ENCODE data around the gene VWCE. TPM values are rescaled to one million over a fixed set of nuclear protein-coding genes. Genes with fewer than 3 reads are reported as not detected.
"Not testable (repeated sequence)": the region's sequence is repeated elsewhere in the genome, so short reads cannot be mapped to it uniquely, and the experiment has no call there.

Gene VWCE
- polyA plus RNA-seq, 1 donor (not counting 4 experiments of a cell fraction or from before 2014, with no cell fraction given), result 0.30 TPM

GRCh38 chr11:61226457-61227137 lies 68.5 kb downstream of the VWCE start:
- H3K9ac ChIP-seq (ENCODE audit: control insufficient read depth, extremely low read depth, insufficient read depth, low read length); H3K4me2 ChIP-seq (ENCODE audit: control insufficient read depth, extremely low read depth, insufficient read depth, low read depth, low read length); H3K27ac ChIP-seq (ENCODE audit: control insufficient read depth, insufficient read depth, low read length); dilution Hi-C loops (cut with MboI; ENCODE audit: extremely low pct_ligation_motif_present, low sequenced_read_pairs); H3K4me1 ChIP-seq (ENCODE audit: control insufficient read depth, extremely low read depth, insufficient read depth, low read length); H3K4me3 ChIP-seq (ENCODE audit: control insufficient read depth in 2 of 3, extremely low read depth in 1 of 3, insufficient read depth in 2 of 3, low read depth in 1 of 3, low read length in 3 of 3); H3K9me1 ChIP-seq (ENCODE audit: control insufficient read depth, extremely low read depth, insufficient read depth, low read length); H2AFZ ChIP-seq (ENCODE audit: control insufficient read depth, low read length); H3K36me3 ChIP-seq (ENCODE audit: control insufficient read depth in 2 of 2, extremely low read depth in 1 of 2, insufficient read depth in 2 of 2, low read length in 2 of 2); DNase-seq (ENCODE audit: low read depth, low spot score); H4K20me1 ChIP-seq (ENCODE audit: control insufficient read depth, extremely low read depth, insufficient read depth, low read length); FAIRE-seq; H3K9me3 ChIP-seq (ENCODE audit: control insufficient read depth, low read depth, low read length); H3K79me2 ChIP-seq (ENCODE audit: control insufficient read depth, insufficient read depth, low read length); H3K27me3 ChIP-seq (ENCODE audit: control insufficient read depth, extremely low read depth, insufficient read depth, low read length): not testable (repeated sequence)

DNA sequence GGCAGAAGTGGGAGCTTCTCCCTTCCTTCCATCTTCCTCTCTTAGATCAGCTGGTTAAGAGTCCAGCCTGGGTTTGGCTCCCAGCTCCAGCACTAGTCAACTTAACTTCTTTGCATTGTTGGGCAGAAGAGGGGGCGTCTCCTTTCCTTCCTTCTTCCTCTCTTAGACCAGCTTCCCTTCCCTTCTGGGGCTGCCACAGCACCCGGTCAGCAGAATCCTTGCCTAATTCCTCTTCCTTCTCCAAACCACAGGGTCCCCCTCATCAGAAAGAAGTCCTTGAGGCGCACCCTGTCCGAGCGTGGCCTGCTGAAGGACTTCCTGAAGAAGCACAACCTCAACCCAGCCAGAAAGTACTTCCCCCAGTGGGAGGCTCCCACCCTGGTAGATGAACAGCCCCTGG lies 72.4 kb downstream of the VWCE start:
- H3K9me3 ChIP-seq (ENCODE audit: control insufficient read depth, low read depth, low read length); H3K4me1 ChIP-seq (ENCODE audit: control insufficient read depth, extremely low read depth, insufficient read depth, low read length); H3K4me3 ChIP-seq (ENCODE audit: control insufficient read depth in 2 of 3, extremely low read depth in 1 of 3, insufficient read depth in 2 of 3, low read depth in 1 of 3, low read length in 3 of 3); H3K27ac ChIP-seq (ENCODE audit: control insufficient read depth, insufficient read depth, low read length); H4K20me1 ChIP-seq (ENCODE audit: control insufficient read depth, extremely low read depth, insufficient read depth, low read length); H2AFZ ChIP-seq (ENCODE audit: control insufficient read depth, low read length); dilution Hi-C loops (cut with MboI; ENCODE audit: extremely low pct_ligation_motif_present, low sequenced_read_pairs); H3K36me3 ChIP-seq (ENCODE audit: control insufficient read depth in 2 of 2, extremely low read depth in 1 of 2, insufficient read depth in 2 of 2, low read length in 2 of 2); H3K27me3 ChIP-seq (ENCODE audit: control insufficient read depth, extremely low read depth, insufficient read depth, low read length); FAIRE-seq; DNase-seq (ENCODE audit: low read depth, low spot score); H3K4me2 ChIP-seq (ENCODE audit: control insufficient read depth, extremely low read depth, insufficient read depth, low read depth, low read length); H3K9ac ChIP-seq (ENCODE audit: control insufficient read depth, extremely low read depth, insufficient read depth, low read length); H3K79me2 ChIP-seq (ENCODE audit: control insufficient read depth, insufficient read depth, low read length); H3K9me1 ChIP-seq (ENCODE audit: control insufficient read depth, extremely low read depth, insufficient read depth, low read length): not testable (repeated sequence)

DNA sequence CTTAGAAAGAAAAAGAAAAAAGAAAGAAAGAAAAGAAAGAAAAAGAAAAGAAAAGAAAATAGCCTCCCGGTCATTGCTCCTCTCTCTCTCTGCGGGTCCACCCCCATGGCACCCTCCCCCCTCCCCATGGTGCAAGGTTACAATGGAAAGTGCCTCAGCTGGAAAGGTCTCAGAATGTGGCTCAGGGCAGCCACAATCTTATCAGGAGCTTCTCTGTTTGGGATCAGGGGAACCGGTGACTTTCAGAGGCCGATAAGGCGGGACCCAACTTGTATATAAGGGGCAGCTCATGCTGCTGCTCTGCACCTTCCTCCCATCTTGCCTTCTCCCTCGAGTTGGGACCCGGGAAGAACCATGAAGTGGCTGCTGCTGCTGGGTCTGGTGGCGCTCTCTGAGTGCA lies 73.1 kb downstream of the VWCE start, which contains the start of gene PGA4:
Gene PGA4, plus strand, starts transcription at position 301 of the 400 bp plus-strand sequence. Its CDS starts 54 bp downstream, at position 355.
- H3K27me3 ChIP-seq (ENCODE audit: control insufficient read depth, extremely low read depth, insufficient read depth, low read length); H4K20me1 ChIP-seq (ENCODE audit: control insufficient read depth, extremely low read depth, insufficient read depth, low read length); H3K4me1 ChIP-seq (ENCODE audit: control insufficient read depth, extremely low read depth, insufficient read depth, low read length); DNase-seq (ENCODE audit: low read depth, low spot score); H3K9me3 ChIP-seq (ENCODE audit: control insufficient read depth, low read depth, low read length); dilution Hi-C loops (cut with MboI; ENCODE audit: extremely low pct_ligation_motif_present, low sequenced_read_pairs); H3K9me1 ChIP-seq (ENCODE audit: control insufficient read depth, extremely low read depth, insufficient read depth, low read length); H3K27ac ChIP-seq (ENCODE audit: control insufficient read depth, insufficient read depth, low read length); H3K36me3 ChIP-seq (ENCODE audit: control insufficient read depth in 2 of 2, extremely low read depth in 1 of 2, insufficient read depth in 2 of 2, low read length in 2 of 2); FAIRE-seq; H2AFZ ChIP-seq (ENCODE audit: control insufficient read depth, low read length); H3K4me3 ChIP-seq (ENCODE audit: control insufficient read depth in 2 of 3, extremely low read depth in 1 of 3, insufficient read depth in 2 of 3, low read depth in 1 of 3, low read length in 3 of 3); H3K9ac ChIP-seq (ENCODE audit: control insufficient read depth, extremely low read depth, insufficient read depth, low read length); H3K79me2 ChIP-seq (ENCODE audit: control insufficient read depth, insufficient read depth, low read length); H3K4me2 ChIP-seq (ENCODE audit: control insufficient read depth, extremely low read depth, insufficient read depth, low read depth, low read length): not testable (repeated sequence)

- H3K27ac ChIP-seq (ENCODE audit: control insufficient read depth, insufficient read depth, low read length); H3K4me1 ChIP-seq (ENCODE audit: control insufficient read depth, extremely low read depth, insufficient read depth, low read length); DNase-seq (ENCODE audit: low read depth, low spot score); H4K20me1 ChIP-seq (ENCODE audit: control insufficient read depth, extremely low read depth, insufficient read depth, low read length); H3K4me2 ChIP-seq (ENCODE audit: control insufficient read depth, extremely low read depth, insufficient read depth, low read depth, low read length); H3K36me3 ChIP-seq (ENCODE audit: control insufficient read depth in 2 of 2, extremely low read depth in 1 of 2, insufficient read depth in 2 of 2, low read length in 2 of 2); FAIRE-seq; H3K27me3 ChIP-seq (ENCODE audit: control insufficient read depth, extremely low read depth, insufficient read depth, low read length); H3K9me3 ChIP-seq (ENCODE audit: control insufficient read depth, low read depth, low read length); dilution Hi-C loops (cut with MboI; ENCODE audit: extremely low pct_ligation_motif_present, low sequenced_read_pairs); H2AFZ ChIP-seq (ENCODE audit: control insufficient read depth, low read length); H3K9ac ChIP-seq (ENCODE audit: control insufficient read depth, extremely low read depth, insufficient read depth, low read length); H3K4me3 ChIP-seq (ENCODE audit: control insufficient read depth in 2 of 3, extremely low read depth in 1 of 3, insufficient read depth in 2 of 3, low read depth in 1 of 3, low read length in 3 of 3); H3K79me2 ChIP-seq (ENCODE audit: control insufficient read depth, insufficient read depth, low read length); H3K9me1 ChIP-seq (ENCODE audit: control insufficient read depth, extremely low read depth, insufficient read depth, low read length): not testable (repeated sequence)
These were observed 76.1 kb downstream of the VWCE start for GRCh38 chr11:61219016-61219415.

- H3K4me2 ChIP-seq (ENCODE audit: control insufficient read depth, extremely low read depth, insufficient read depth, low read depth, low read length); H3K36me3 ChIP-seq (ENCODE audit: control insufficient read depth in 2 of 2, extremely low read depth in 1 of 2, insufficient read depth in 2 of 2, low read length in 2 of 2); H3K9me3 ChIP-seq (ENCODE audit: control insufficient read depth, low read depth, low read length); H3K9me1 ChIP-seq (ENCODE audit: control insufficient read depth, extremely low read depth, insufficient read depth, low read length); H3K4me3 ChIP-seq (ENCODE audit: control insufficient read depth in 2 of 3, extremely low read depth in 1 of 3, insufficient read depth in 2 of 3, low read depth in 1 of 3, low read length in 3 of 3); FAIRE-seq; H3K9ac ChIP-seq (ENCODE audit: control insufficient read depth, extremely low read depth, insufficient read depth, low read length); H3K27ac ChIP-seq (ENCODE audit: control insufficient read depth, insufficient read depth, low read length); DNase-seq (ENCODE audit: low read depth, low spot score); dilution Hi-C loops (cut with MboI; ENCODE audit: extremely low pct_ligation_motif_present, low sequenced_read_pairs); H3K27me3 ChIP-seq (ENCODE audit: control insufficient read depth, extremely low read depth, insufficient read depth, low read length); H3K79me2 ChIP-seq (ENCODE audit: control insufficient read depth, insufficient read depth, low read length); H2AFZ ChIP-seq (ENCODE audit: control insufficient read depth, low read length); H3K4me1 ChIP-seq (ENCODE audit: control insufficient read depth, extremely low read depth, insufficient read depth, low read length); H4K20me1 ChIP-seq (ENCODE audit: control insufficient read depth, extremely low read depth, insufficient read depth, low read length): not testable (repeated sequence)
These were observed 76.8 kb downstream of the VWCE start for GRCh38 chr11:61218306-61218705.

All from keratinocyte (primary cell).